OCI-LY7 (cell line): Measurements from ENCODE around the gene CNNM2. TPM values are rescaled to one million over a fixed set of nuclear protein-coding genes. Genes with fewer than 3 reads are reported as not detected.

Source experiments
- BruUV-seq: library from RNA; stranded (reverse); fragments of 400-500 nt; replicated peaks from 2 replicates; lab custom pipeline; 2021; lab: Mats Ljungman, UMichigan
- CTCF ChIA-PET: fragments of 300-600 bp; sonication (Branson Sonifier 250); formaldehyde crosslinking; loops from one replicate; lab custom pipeline; 2022; ENCODE audit warnings: antibody characterized with exemption; ENCODE audit not compliant: unreplicated experiment; lab: Charles Lee
- POLR2A ChIA-PET: fragments of 300-600 bp; sonication (Branson Sonifier 250); formaldehyde crosslinking; loops from one replicate; lab custom pipeline; 2022; ENCODE audit warnings: antibody characterized with exemption; lab: Charles Lee
- DNase-seq: peaks from one replicate; pipeline ENCODE4 v3.0.0-alpha.2; 2015; ENCODE audit warnings: low spot score
- H2AFZ ChIP-seq: fragments of 200-600 bp; sonication (generic), shearing (Covaris generic); 2 replicates; pipeline ENCODE4 v1.6.1; 2014; ENCODE audit warnings: mild to moderate bottlenecking, antibody characterized with exemption, low read length, moderate library complexity
- H3K27ac ChIP-seq: fragments of 200-600 bp; sonication (generic); 2 replicates; pipeline ENCODE4 v1.5.1; 2014; ENCODE audit warnings: mixed run types, low read depth, mild to moderate bottlenecking, moderate library complexity, low read length, inconsistent platforms; ENCODE audit not compliant: poor library complexity, severe bottlenecking
- H3K36me3 ChIP-seq: fragments of 200-600 bp; sonication (generic); 2 replicates; pipeline ENCODE4 v1.6.1; 2014; ENCODE audit warnings: mild to moderate bottlenecking, antibody characterized with exemption, low read length, moderate library complexity, mixed read lengths; ENCODE audit not compliant: insufficient read depth
- H3K4me1 ChIP-seq: fragments of 200-600 bp; sonication (generic); 2 replicates; pipeline ENCODE4 v1.5.1; 2014; ENCODE audit warnings: mild to moderate bottlenecking, low read length; ENCODE audit not compliant: insufficient read depth, poor library complexity, severe bottlenecking
- H3K4me2 ChIP-seq: fragments of 200-600 bp; sonication (generic); 2 replicates; pipeline ENCODE4 v1.6.1; 2014; ENCODE audit warnings: mild to moderate bottlenecking, low read length
- H3K4me3 ChIP-seq: fragments of 200-600 bp; sonication (generic); 2 replicates; pipeline ENCODE4 v1.5.1; 2014; ENCODE audit warnings: mild to moderate bottlenecking, low read depth, low read length; ENCODE audit not compliant: poor library complexity, severe bottlenecking
- H3K79me2 ChIP-seq: fragments of 200-600 bp; sonication (generic); 2 replicates; pipeline ENCODE4 v1.6.1; 2016; ENCODE audit warnings: low read depth, mild to moderate bottlenecking, low read length, moderate library complexity, mixed read lengths; ENCODE audit not compliant: insufficient read depth
- H3K9me2 ChIP-seq: fragments of 200-600 bp; sonication (generic); 2 replicates; pipeline ENCODE4 v1.6.1; 2016; ENCODE audit warnings: mild to moderate bottlenecking, low read length, mixed read lengths; ENCODE audit not compliant: insufficient read depth
- H3K9me3 ChIP-seq: fragments of 200-600 bp; sonication (generic); 2 replicates; pipeline ENCODE4 v1.6.1; 2014; ENCODE audit warnings: mild to moderate bottlenecking, mixed run types, low read length, mixed read lengths
- H4K20me1 ChIP-seq: fragments of 200-600 bp; sonication (generic); 2 replicates; pipeline ENCODE4 v1.6.1; 2014; ENCODE audit warnings: mild to moderate bottlenecking, antibody characterized with exemption, low read length, moderate library complexity, mixed read lengths; ENCODE audit not compliant: insufficient read depth
- CTCF ChIP-seq: fragments of 200-600 bp; sonication (generic); conservative IDR thresholded peaks from 2 replicates; pipeline ENCODE4 v1.5.1; 2014; ENCODE audit warnings: mild to moderate bottlenecking, antibody characterized with exemption, low read length, moderate library complexity, mixed read lengths
- EZH2phosphoT487 ChIP-seq: fragments of 200-600 bp; sonication (generic); IDR thresholded peaks from 2 replicates; pipeline ENCODE4 v1.6.1; 2018; ENCODE audit warnings: low read depth, borderline replicate concordance, mild to moderate bottlenecking, mixed run types, antibody characterized with exemption, low read length, moderate library complexity, mixed read lengths
- intact Hi-C: fragments of 100-400 bp; cut with micrococcal nuclease; formaldehyde crosslinking; loops from one replicate; pipeline ENCODE4 v1.10.0; 2022; ENCODE audit not compliant: unreplicated experiment
- total RNA-seq, 2 experiments: library from RNA; depleted of rRNA in 1 of 2; stranded (reverse); fragments of >200 nt in 1 of 2; shearing (Covaris generic) in 1 of 2; gene quantifications; 2 replicates each; pipeline ENCODE4 v1.2.3, GENCODE V29; 2014 to 2022

CNNM2 gene
- total RNA-seq, 2 experiments from 2014 or later: 6.6 to 7.2 TPM

DNA sequence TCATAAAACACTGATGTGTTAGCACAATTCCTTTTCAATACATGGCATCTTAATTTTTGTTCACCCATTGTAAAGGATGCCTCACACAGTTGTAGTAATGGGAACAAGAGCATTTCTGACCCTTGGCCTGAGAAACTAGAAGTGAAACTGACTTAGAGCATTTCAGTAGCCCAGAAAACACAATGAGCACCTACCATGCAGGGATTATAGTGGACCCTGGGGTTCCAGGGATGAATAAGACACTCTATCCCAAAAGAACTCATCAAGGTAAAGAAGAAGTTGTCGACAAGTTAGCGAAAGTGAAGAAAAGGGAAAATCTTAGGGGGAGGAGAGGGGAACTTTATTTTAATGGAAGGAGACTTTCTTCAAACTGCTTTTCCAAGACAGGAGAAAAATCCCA is 149.4 kb downstream of the CNNM2 start:
- Histone ChIP-seq H3K79me2 (no peaks in the 10 kb centered on the region), H3K36me3 (no peaks in the 10 kb centered on the region), H2AFZ (no peak overlapping the region), H3K4me3 (no peak overlapping the region), H4K20me1 (no peaks in the 10 kb centered on the region), H3K4me1 (peaks cover 21% of the 10 kb centered on the region), H3K4me2 (no peak overlapping the region), H3K27ac (no peak overlapping the region), H3K9me2 (no peaks in the 10 kb centered on the region), H3K9me3 (no peaks in the 10 kb centered on the region)
- POLR2A ChIA-PET: no interaction called here
- no peak for DNase-seq
- CTCF ChIA-PET: no interaction called here
- intact Hi-C loops: no loop called here
- TF ChIP-seq EZH2phosphoT487: no peak
- TF ChIP-seq CTCF: no peak
- no TSS peak for BruUV-seq

DNA sequence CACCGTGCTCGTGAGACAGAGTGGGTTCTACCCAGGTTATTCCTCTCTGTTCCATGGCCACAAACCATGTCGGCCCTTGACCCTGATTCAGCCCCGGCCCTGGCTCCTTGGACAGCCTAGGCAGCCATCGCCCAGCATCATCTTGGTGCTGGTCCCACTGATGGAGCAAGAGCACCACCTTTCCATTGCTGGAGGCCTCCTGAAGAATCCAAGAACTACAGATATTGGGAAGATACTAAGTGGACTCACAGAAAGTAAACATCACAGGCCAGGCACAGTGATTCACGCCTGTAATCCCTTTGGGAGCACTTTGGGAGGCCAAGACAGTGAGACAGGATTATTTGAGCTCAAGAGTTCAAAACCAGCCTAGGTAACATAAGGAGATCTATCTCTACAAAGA is 149.9 kb downstream of the CNNM2 start:
- intact Hi-C loops: loop anchor here (2.0 kb wide), 1 partner anchor 233 kb away; no protein-coding TSS in a partner anchor
- H3K9me2 ChIP-seq: no peaks in the 10 kb centered on the region

More for the DNA sequence above, 149.9 kb downstream of the CNNM2 start:
- H2AFZ ChIP-seq: no peak overlapping the region
- H3K27ac ChIP-seq: no peak overlapping the region
- H3K79me2 ChIP-seq: no peaks in the 10 kb centered on the region
- no peak for DNase-seq
- TF ChIP-seq EZH2phosphoT487 (no peak), CTCF (no peak)
- H3K9me3 ChIP-seq: no peaks in the 10 kb centered on the region
- no TSS peak for BruUV-seq
- peaks cover 21% of the 10 kb centered on the region for H3K4me1 ChIP-seq
- H3K4me2 ChIP-seq: no peak overlapping the region
- H4K20me1 ChIP-seq: no peaks in the 10 kb centered on the region
- ChIA-PET POLR2A (interaction anchor here (0.7 kb wide), 1 partner anchor 18 kb away, joined by 3 read pairs; no protein-coding TSS in a partner anchor), CTCF (no interaction called here)
- H3K36me3 ChIP-seq: no peaks in the 10 kb centered on the region
- no peak overlapping the region for H3K4me3 ChIP-seq
